Stimulated activated effector memory CD8-positive, alpha-beta T cell treated with anti-CD3 and anti-CD28 coated beads, Interleukin-12 subunit alpha, Interleukin-12 subunit beta, amount 100 ng/mL, for 72 hours (primary cell): ENCODE data around the gene NUDCD3.

Experiments used
- ATAC-seq: fragments of 150-1000 bp; cut with Tn5 transposase; 2 replicates; pipeline ENCODE4 v1.10.0; 2021
- DNase-seq, 2 donors: peaks; one replicate each; pipeline ENCODE4 v3.0.0; 2021 to 2022; ENCODE audit warnings: low spot score in 2 of 2
- H3K27ac Mint-ChIP-seq: one replicate; pipeline ENCODE4 v1.8.0; 2022; ENCODE audit warnings: mild to moderate bottlenecking, mixed read lengths
- H3K36me3 Mint-ChIP-seq: one replicate; pipeline ENCODE4 v1.8.0; 2022; ENCODE audit warnings: mild to moderate bottlenecking, mixed read lengths
- H3K4me1 Mint-ChIP-seq: one replicate; pipeline ENCODE4 v1.8.0; 2022; ENCODE audit warnings: mixed read lengths
- H3K4me3 Mint-ChIP-seq: one replicate; pipeline ENCODE4 v1.8.0; 2022; ENCODE audit warnings: mild to moderate bottlenecking, mixed read lengths
- H3K9me3 Mint-ChIP-seq: one replicate; pipeline ENCODE4 v1.8.0; 2022; ENCODE audit warnings: mixed read lengths

The NUDCD3 gene

GRCh38 chr7:44333911-44334733 lies 156.3 kb downstream of the NUDCD3 start:
- peaks cover 13% of the 10 kb centered on the region for H3K9me3 Mint-ChIP-seq
- H3K4me3 Mint-ChIP-seq, result no peak overlapping the region
- no peaks in the 10 kb centered on the region for H3K4me1 Mint-ChIP-seq
- no peak overlapping the region for H3K27ac Mint-ChIP-seq
- ATAC-seq, result no peak
- no peaks in the 10 kb centered on the region for H3K36me3 Mint-ChIP-seq
- no peak for DNase-seq

- DNase-seq, result no peak
- no peak for ATAC-seq
- Mint-ChIP-seq H3K4me1 (no peaks in the 10 kb centered on the region), H3K9me3 (peaks cover 4% of the 10 kb centered on the region), H3K36me3 (no peaks in the 10 kb centered on the region), H3K27ac (no peak overlapping the region), H3K4me3 (no peak overlapping the region)
Observed at GRCh38 chr7:44331682-44332081, 158.8 kb downstream of the NUDCD3 start.

GRCh38 chr7:44330331-44330730 lies 160.1 kb downstream of the NUDCD3 start:
- Mint-ChIP-seq H3K4me1 (peaks cover 9% of the 10 kb centered on the region), H3K27ac (no peak overlapping the region), H3K4me3 (no peak overlapping the region), H3K36me3 (no peaks in the 10 kb centered on the region), H3K9me3 (no peaks in the 10 kb centered on the region)
- ATAC-seq, result no peak
- DNase-seq, result no peak

- ATAC-seq (no peak), DNase-seq (no peak)
- Mint-ChIP-seq H3K4me3 (no peak overlapping the region), H3K9me3 (no peaks in the 10 kb centered on the region), H3K27ac (no peak overlapping the region), H3K36me3 (no peaks in the 10 kb centered on the region), H3K4me1 (peaks cover 9% of the 10 kb centered on the region)
Observed at GRCh38 chr7:44329888-44330287, 160.6 kb downstream of the NUDCD3 start.
